Effector memory CD8-positive, alpha-beta T cell (primary cell): ENCODE results near the gene GPC6.
"Not testable (repeated sequence)": the region's sequence is repeated elsewhere in the genome, so short reads cannot be mapped to it uniquely, and the experiment has no call there.

Experiments used
- ATAC-seq: fragments of 150-1000 bp; cut with Tn5 transposase; replicated peaks from 2 replicates; pipeline ENCODE4 v1.10.0; 2021; ENCODE audit warnings: mild to moderate bottlenecking, moderate library complexity
- DNase-seq, 3 experiments: peaks; one replicate each; pipeline ENCODE4 v3.0.0; 2021
- H3K27ac Mint-ChIP-seq, 2 donors: one replicate each; pipeline ENCODE4 v1.8.0; 2022; ENCODE audit warnings: mild to moderate bottlenecking in 2 of 2, mixed read lengths in 2 of 2, moderate library complexity in 2 of 2
- H3K27me3 Mint-ChIP-seq, 2 donors: one replicate each; pipeline ENCODE4 v1.8.0; 2022; ENCODE audit warnings: mixed read lengths in 2 of 2
- H3K36me3 Mint-ChIP-seq: one replicate; pipeline ENCODE4 v1.8.0; 2022; ENCODE audit warnings: mild to moderate bottlenecking, moderate library complexity, mixed read lengths; ENCODE audit not compliant: insufficient read depth
- H3K4me1 Mint-ChIP-seq, 2 donors: one replicate each; pipeline ENCODE4 v1.8.0; 2022; ENCODE audit warnings: low read depth in 2 of 2, mixed read lengths in 2 of 2
- H3K4me3 Mint-ChIP-seq, 2 donors: one replicate each; pipeline ENCODE4 v1.8.0; 2022; ENCODE audit warnings: mild to moderate bottlenecking in 2 of 2, mixed read lengths in 2 of 2, moderate library complexity in 2 of 2
- H3K9me3 Mint-ChIP-seq, 2 donors: one replicate each; pipeline ENCODE4 v1.8.0; 2022; ENCODE audit warnings: mixed read lengths in 2 of 2

GPC6 gene

DNA sequence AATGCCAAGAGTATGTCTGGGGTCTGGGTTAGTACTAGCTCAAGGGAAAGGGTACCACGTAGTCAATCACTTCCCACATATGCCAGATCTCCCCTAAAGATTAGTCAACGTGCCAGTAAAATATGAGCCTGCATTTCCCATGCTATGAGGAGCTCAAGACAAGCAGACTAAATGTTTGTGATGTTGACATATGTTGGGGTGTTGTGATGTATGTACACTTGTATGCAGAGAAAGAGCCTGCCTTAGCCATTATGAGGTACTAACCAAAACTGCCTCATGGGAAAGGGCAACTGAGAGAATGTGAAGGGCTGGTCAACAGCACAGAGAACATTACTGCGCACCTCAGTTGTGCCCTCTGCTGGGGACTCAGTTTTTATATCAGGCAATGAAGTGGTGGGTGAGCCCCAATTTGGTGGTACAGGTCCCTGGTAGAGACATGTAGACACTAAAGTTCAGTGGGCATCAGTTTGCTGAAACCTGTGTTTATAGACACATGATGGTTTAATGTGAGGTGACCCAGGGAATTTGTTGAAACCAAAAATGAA, 965.9 kb downstream of the GPC6 start:
- Mint-ChIP-seq H3K4me1 (peaks cover 0 to 6% of the 10 kb centered on the region in 2 donors), H3K9me3 (no peaks in the 10 kb centered on the region), H3K36me3 (no peaks in the 10 kb centered on the region), H3K27ac (no peak overlapping the region), H3K27me3 (peaks cover 6% of the 10 kb centered on the region in 2 donors), H3K4me3 (no peak overlapping the region)
- DNase-seq (no peak), ATAC-seq (no peak)

DNA sequence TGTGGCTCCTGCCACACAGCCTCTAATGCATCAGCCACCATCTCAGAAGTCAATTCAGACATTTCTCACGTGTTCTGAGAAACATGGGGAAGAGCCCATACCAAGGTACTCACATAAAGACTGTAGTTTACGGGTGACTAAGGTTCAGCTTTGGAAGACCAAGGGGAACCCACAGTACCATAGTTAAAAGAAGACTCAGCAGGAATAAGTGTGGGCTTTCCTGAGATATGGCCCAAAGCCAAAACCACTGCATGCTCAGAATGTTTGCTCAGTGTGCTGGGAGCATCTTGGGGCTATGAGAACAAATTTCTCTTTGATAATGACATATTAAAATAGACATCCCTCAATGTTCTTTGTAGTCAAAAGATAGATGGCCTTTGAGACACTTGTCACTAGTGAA, 969.1 kb downstream of the GPC6 start:
- no peak for DNase-seq
- H3K27me3 Mint-ChIP-seq, result no peaks in the 10 kb centered on the region
- H3K9me3 Mint-ChIP-seq, result no peaks in the 10 kb centered on the region

DNA sequence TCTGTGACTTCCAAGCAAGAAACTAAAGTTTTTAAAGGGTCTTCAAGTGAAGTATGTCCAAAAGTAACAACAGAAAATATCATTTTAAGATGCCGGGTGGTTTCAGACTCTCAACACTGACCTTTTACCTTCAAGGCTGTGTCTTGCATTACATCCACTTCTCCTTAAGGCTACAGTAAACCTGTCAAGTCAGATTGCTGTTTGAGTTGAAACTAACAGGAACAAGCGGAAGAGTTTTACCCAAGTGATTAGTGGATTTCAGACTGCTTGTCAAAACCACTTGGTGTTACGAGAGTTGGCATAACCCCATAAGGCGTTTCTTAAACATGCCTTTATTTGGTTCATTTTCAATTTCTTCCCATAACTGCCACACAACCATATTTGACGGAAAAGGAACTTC, 969.8 kb downstream of the GPC6 start:
- peaks cover 0 to 6% of the 10 kb centered on the region in 2 donors for H3K4me1 Mint-ChIP-seq
- no peaks in the 10 kb centered on the region for H3K27me3 Mint-ChIP-seq
- no peaks in the 10 kb centered on the region for H3K9me3 Mint-ChIP-seq
- H3K27ac Mint-ChIP-seq, result no peak overlapping the region
- H3K4me3 Mint-ChIP-seq, result no peak overlapping the region
- no peak for DNase-seq
- no peaks in the 10 kb centered on the region for H3K36me3 Mint-ChIP-seq
- ATAC-seq, result no peak

More for the DNA sequence above, 969.1 kb downstream of the GPC6 start:
- Mint-ChIP-seq H3K27ac (no peak overlapping the region), H3K36me3 (no peaks in the 10 kb centered on the region), H3K4me3 (no peak overlapping the region), H3K4me1 (peaks cover 0 to 6% of the 10 kb centered on the region in 2 donors)
- ATAC-seq, result no peak

DNA sequence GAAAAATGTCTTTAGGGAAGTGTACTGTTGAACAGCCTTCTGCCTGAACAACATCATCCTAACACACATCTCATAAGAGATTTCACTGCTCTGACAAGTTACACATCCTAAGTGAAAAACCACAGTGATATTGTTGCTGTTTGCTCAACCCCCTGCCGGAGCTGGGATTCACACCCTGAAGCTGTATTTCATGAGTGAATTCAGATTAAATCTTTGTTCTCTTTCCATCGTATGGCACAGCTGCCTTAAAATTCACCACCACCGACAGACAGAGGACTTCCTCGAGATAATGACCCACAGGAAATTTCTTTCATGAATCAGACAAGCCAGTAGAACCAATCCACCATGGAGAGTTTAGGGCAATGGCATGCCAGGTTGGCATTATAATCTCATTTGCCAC, 972.1 kb downstream of the GPC6 start:
- Mint-ChIP-seq H3K4me1 (no peaks in the 10 kb centered on the region), H3K36me3 (no peaks in the 10 kb centered on the region), H3K27ac (no peak overlapping the region), H3K4me3 (no peak overlapping the region), H3K27me3 (no peaks in the 10 kb centered on the region), H3K9me3 (no peaks in the 10 kb centered on the region)
- ATAC-seq, result no peak
- no peak for DNase-seq

DNA sequence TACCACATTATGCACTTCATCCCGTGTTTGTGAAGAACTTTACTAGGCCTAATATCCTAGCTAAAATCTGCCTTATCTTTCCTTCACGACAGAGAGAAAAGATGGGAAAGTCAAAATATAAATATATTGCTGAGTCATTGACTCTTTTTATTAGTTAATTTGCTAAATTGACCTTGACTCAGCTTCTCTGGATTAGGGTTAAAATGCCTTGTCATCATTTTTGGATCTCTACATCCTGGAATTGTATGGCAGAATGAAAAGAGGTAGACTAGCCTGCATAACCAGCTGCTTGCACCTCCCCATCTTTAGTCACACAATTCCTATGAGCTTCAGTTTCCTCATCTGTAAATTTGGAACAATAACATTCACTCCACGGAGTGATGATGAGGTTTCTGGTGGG, 972.5 kb downstream of the GPC6 start:
- ATAC-seq (no peak), DNase-seq (no peak)
- no peaks in the 10 kb centered on the region for H3K36me3 Mint-ChIP-seq
- no peaks in the 10 kb centered on the region for H3K4me1 Mint-ChIP-seq
- no peak overlapping the region for H3K4me3 Mint-ChIP-seq
- no peak overlapping the region for H3K27ac Mint-ChIP-seq
- H3K27me3 Mint-ChIP-seq, result no peaks in the 10 kb centered on the region
- no peaks in the 10 kb centered on the region for H3K9me3 Mint-ChIP-seq

DNA sequence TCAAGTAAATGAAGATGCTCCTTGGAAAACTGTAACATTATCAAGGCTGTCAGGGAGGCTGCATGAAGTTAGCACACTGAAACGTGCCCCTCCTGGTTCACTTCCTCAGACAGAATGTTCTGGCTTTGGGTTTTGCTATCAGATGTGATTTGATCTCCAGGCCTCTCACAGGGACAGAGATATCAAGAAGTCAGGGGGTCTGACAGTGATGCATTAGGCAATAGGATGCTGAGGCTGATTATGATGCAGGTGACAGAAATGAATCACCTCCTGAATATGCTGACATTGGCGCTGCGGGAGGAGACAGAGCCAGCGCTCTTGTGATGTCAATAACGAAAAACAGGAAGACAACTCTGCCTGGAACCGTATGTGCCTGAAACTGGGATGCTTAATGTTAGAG, 974.4 kb downstream of the GPC6 start:
- ATAC-seq (no peak), DNase-seq (no peak)
- Mint-ChIP-seq H3K27me3 (no peaks in the 10 kb centered on the region), H3K9me3 (no peaks in the 10 kb centered on the region), H3K4me3 (no peak overlapping the region), H3K27ac (no peak overlapping the region), H3K4me1 (no peaks in the 10 kb centered on the region), H3K36me3 (no peaks in the 10 kb centered on the region)

DNA sequence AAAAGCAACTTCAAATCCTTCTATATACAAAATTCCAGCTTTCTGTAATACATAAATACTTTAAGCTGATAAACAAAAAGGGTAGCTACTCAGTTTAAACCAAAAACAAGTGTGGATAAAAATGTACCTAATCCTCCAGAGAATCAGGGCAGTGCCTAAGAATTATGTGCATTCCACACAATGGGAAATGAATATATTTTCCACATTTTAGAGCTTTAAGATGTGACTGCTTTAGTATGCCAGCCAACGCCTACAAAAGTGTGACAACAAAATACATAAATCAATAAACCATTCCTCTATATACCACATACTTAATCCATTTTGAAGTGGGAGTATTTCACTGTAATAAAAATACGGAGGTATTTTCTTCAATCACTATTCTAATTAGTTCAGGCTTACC, 977.6 kb downstream of the GPC6 start:
- Mint-ChIP-seq H3K36me3 (no peaks in the 10 kb centered on the region), H3K27me3 (no peaks in the 10 kb centered on the region), H3K4me1 (no peaks in the 10 kb centered on the region), H3K9me3 (no peaks in the 10 kb centered on the region), H3K27ac (no peak overlapping the region), H3K4me3 (no peak overlapping the region)
- DNase-seq (no peak), ATAC-seq (no peak)

DNA sequence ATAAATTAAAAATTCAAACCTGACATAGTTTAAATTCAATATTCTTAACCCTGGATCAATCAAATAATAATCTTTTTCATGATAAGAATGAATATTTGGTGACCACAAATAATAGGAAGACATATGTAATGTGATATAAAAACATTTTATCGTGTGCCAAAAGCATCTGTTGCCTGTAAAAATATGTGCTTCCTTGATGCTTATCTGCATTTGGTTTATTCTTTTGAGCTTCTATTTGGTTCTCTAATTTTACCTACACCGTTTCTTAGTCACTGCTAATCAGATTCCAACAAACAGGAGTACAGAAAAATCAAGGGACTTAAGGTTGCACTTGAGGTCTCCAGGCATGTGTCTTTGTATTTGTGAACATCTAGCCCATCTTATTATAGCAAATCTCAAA, 978.3 kb downstream of the GPC6 start:
- Mint-ChIP-seq H3K9me3 (no peaks in the 10 kb centered on the region), H3K27me3 (no peaks in the 10 kb centered on the region), H3K27ac (no peak overlapping the region), H3K36me3 (no peaks in the 10 kb centered on the region), H3K4me3 (no peak overlapping the region), H3K4me1 (no peaks in the 10 kb centered on the region)
- ATAC-seq (no peak), DNase-seq (no peak)

DNA sequence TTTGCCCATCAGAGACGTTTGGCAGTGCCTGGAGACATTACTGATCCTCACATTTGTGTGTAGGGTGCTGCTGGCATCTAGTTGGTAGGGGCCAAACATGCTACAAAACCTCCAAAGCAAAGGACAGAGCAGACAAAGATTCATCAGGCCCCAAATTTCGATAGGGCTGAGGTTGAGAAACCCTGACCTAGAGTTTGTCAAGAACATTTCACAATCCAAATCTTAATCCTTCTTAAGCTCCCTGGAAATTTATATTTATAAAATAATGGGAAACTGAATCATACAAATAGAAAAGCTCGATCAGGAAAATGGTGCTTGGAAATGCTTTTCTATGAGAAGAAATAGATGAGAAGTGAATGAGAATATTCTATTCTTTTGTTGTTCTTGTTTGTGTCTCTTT, 979.3 kb downstream of the GPC6 start:
- DNase-seq (no peak), ATAC-seq (no peak)
- Mint-ChIP-seq H3K27me3 (no peaks in the 10 kb centered on the region), H3K4me1 (peaks cover 0 to under 1% of the 10 kb centered on the region in 2 donors), H3K27ac (no peak overlapping the region), H3K4me3 (no peak overlapping the region), H3K9me3 (no peaks in the 10 kb centered on the region), H3K36me3 (no peaks in the 10 kb centered on the region)

DNA sequence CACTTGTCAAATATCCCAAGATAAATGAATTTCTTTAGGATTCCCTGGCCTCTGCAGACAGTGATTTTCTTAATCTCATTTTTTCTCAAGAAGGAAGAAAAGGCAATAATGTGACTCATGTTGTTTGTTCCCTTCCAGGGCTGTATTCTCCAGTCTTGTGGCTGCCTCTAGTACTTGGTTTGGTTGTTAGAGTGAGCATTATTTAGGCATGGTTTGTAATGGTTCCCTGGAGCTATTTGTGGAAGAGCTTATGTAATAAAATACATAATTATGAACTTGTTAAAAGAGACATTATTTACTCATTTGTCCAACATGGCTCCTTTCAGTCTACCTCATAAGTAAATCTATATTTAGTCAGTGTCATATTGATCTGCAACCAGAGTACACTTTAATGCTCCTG, 982.5 kb downstream of the GPC6 start:
- H3K27me3 Mint-ChIP-seq, result no peaks in the 10 kb centered on the region
- ATAC-seq, result no peak
- H3K36me3 Mint-ChIP-seq, result no peaks in the 10 kb centered on the region
- no peak for DNase-seq
- H3K4me3 Mint-ChIP-seq, result no peak overlapping the region
- H3K27ac Mint-ChIP-seq, result no peak overlapping the region
- peaks cover 0 to 3% of the 10 kb centered on the region in 2 donors for H3K4me1 Mint-ChIP-seq
- H3K9me3 Mint-ChIP-seq, result no peaks in the 10 kb centered on the region

DNA sequence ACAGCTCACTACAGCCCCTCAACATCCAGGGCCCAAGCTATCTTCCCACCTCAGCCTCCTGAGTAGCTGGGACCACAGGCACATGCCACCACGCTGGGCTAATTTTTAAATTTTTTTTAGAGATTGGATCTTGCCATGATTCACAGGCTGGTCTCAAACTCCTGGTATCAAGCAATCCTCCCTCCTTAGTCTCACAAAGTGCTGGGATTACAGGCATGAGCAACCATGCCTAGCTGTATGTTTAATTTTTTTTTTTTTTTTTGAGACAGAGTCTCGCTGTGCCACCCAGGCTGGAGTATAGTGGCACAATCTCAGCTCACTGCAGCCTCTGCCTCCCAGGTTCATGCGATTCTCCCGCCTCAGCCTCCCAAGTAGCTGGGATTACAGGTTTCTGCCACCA, 983.3 kb downstream of the GPC6 start:
- not testable (repeated sequence) for H3K4me3 Mint-ChIP-seq, H3K27me3 Mint-ChIP-seq, H3K9me3 Mint-ChIP-seq, H3K4me1 Mint-ChIP-seq, ATAC-seq, DNase-seq, H3K27ac Mint-ChIP-seq, H3K36me3 Mint-ChIP-seq

DNA sequence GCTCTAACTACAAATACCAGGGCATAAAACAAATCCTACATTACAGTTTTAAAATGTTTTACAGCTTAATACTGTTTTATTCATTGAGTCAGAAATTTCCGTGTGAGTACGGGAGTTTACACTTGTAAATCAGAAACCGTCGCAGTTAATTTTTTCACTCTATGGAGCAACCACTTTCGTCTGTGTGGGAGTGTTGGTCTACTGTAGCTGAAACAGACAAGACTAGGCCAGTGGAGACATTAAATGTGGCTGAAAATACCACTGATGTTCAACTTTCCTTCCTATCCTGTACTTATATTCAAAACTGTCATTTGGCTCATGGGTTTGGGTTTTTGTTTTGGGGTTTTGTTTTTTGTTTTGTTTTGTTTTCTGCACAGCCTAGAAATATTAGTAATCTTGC, 984.2 kb downstream of the GPC6 start:
- no peaks in the 10 kb centered on the region for H3K9me3 Mint-ChIP-seq
- DNase-seq, result no peak
- no peak overlapping the region for H3K4me3 Mint-ChIP-seq
- H3K27ac Mint-ChIP-seq, result no peak overlapping the region
- ATAC-seq, result no peak
- H3K27me3 Mint-ChIP-seq, result no peaks in the 10 kb centered on the region
- no peaks in the 10 kb centered on the region for H3K36me3 Mint-ChIP-seq
- peaks cover 0 to 3% of the 10 kb centered on the region in 2 donors for H3K4me1 Mint-ChIP-seq

DNA sequence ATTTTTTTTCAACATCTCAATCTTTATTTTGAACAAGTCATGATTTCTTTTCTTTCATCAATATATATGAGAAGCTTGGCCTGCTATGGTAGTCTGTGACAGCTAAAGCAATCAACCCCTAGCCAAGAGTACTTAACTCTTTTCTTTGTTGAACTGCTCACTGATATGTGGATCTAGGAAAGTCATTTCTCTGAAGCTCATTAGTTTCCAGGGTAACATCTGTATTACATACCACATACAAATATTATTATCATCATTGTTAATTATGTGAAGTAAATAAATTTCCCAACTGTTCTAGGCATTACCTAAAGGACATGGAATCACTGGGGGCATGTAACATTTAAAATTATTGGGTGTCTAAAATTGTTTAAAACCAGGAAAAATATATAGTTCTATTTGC, 985.6 kb downstream of the GPC6 start:
- Mint-ChIP-seq H3K4me3 (no peak overlapping the region), H3K36me3 (no peaks in the 10 kb centered on the region)
- ATAC-seq, result no peak

DNA sequence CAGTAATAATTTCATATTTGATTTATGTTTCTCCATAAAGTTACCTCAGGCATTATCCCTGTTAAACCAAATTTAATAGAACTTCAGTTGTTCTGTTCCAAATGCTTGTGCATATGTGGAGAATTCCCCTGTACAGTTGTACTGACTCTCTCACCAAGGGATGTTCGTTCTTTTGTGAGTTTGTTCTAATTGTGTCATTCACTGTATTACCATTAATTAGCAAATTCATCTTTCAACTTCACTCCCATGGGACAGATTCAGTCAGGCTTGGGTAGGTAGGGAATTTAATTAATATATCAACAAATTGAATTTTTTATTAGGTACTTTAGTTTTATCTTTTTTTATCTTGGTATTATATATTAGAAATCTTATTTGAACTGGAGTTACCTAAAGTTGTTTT, 987.5 kb downstream of the GPC6 start:
- no peaks in the 10 kb centered on the region for H3K27me3 Mint-ChIP-seq
- H3K4me3 Mint-ChIP-seq, result no peak overlapping the region
- no peak overlapping the region for H3K27ac Mint-ChIP-seq
- H3K9me3 Mint-ChIP-seq, result no peaks in the 10 kb centered on the region
- DNase-seq, result no peak
- no peaks in the 10 kb centered on the region for H3K36me3 Mint-ChIP-seq
- ATAC-seq, result no peak
- peaks cover 0 to 3% of the 10 kb centered on the region in 2 donors for H3K4me1 Mint-ChIP-seq

More for the DNA sequence above, 985.6 kb downstream of the GPC6 start:
- Mint-ChIP-seq H3K27ac (no peak overlapping the region), H3K9me3 (no peaks in the 10 kb centered on the region), H3K4me1 (peaks cover 0 to 3% of the 10 kb centered on the region in 2 donors), H3K27me3 (no peaks in the 10 kb centered on the region)
- no peak for DNase-seq

DNA sequence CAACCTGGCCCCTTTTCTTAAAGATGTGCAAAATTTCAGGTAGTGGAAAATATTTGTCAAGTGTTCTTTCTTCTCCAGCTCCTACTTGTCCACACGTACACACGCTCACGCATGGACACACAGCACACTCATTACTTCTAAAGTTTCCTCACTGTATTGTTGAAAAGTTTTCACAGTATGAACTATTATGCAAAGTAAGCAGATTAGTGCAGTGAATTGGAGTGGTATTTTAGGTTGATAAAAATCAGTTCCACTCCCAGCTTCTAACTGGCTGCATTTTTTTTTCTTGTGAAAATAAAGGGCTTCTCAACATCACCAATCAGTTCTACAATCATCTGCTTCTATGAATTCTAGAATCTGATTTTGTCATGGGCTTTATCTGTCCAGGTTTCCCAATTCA, 988.4 kb downstream of the GPC6 start:
- ATAC-seq (no peak), DNase-seq (no peak)
- Mint-ChIP-seq H3K4me1 (peaks cover 0 to 3% of the 10 kb centered on the region in 2 donors), H3K36me3 (no peaks in the 10 kb centered on the region), H3K27ac (no peak overlapping the region), H3K4me3 (no peak overlapping the region), H3K27me3 (no peaks in the 10 kb centered on the region), H3K9me3 (no peaks in the 10 kb centered on the region)
